GM23248 (cell line): ENCODE data around the gene STPG1. TPM values are rescaled to one million over a fixed set of nuclear protein-coding genes. Genes with fewer than 3 reads are reported as not detected.

Experiments
- DNase-seq: peaks from one replicate; pipeline ENCODE4 v3.0.0-alpha.2; 2015
- H2AFZ ChIP-seq: fragments of 200-600 bp; sonication (generic); 2 replicates; pipeline ENCODE4 v1.6.1; 2016; ENCODE audit warnings: antibody characterized with exemption
- H3F3A ChIP-seq: fragments of 200-600 bp; sonication (generic); 2 replicates; pipeline ENCODE4 v1.6.1; 2016; ENCODE audit warnings: mild to moderate bottlenecking, antibody characterized with exemption, mixed run types; ENCODE audit not compliant: insufficient read depth
- H3K27ac ChIP-seq: fragments of 200-600 bp; sonication (generic); 2 replicates; pipeline ENCODE4 v1.5.1; 2016; ENCODE audit warnings: mild to moderate bottlenecking
- H3K27me3 ChIP-seq: fragments of 200-600 bp; sonication (generic); replicated peaks from 2 replicates; pipeline ENCODE4 v1.6.1; 2016; ENCODE audit warnings: mild to moderate bottlenecking; ENCODE audit not compliant: insufficient read depth
- H3K36me3 ChIP-seq: fragments of 200-600 bp; sonication (generic); 2 replicates; pipeline ENCODE4 v1.6.1; 2016; ENCODE audit warnings: low read depth, mild to moderate bottlenecking
- H3K4me1 ChIP-seq: fragments of 200-600 bp; sonication (generic); 2 replicates; pipeline ENCODE4 v1.6.1; 2016; ENCODE audit warnings: mild to moderate bottlenecking; ENCODE audit not compliant: insufficient read depth
- H3K4me2 ChIP-seq: fragments of 200-600 bp; sonication (generic); one replicate; pipeline ENCODE4 v1.6.1; 2016; ENCODE audit warnings: mild to moderate bottlenecking; ENCODE audit not compliant: unreplicated experiment
- H3K4me3 ChIP-seq: fragments of 200-600 bp; sonication (generic); 2 replicates; pipeline ENCODE4 v1.5.1; 2016; ENCODE audit warnings: mild to moderate bottlenecking
- H3K79me2 ChIP-seq: fragments of 200-600 bp; sonication (generic); 2 replicates; pipeline ENCODE4 v1.6.1; 2016; ENCODE audit warnings: mild to moderate bottlenecking; ENCODE audit not compliant: insufficient read depth
- H3K9ac ChIP-seq: fragments of 200-600 bp; sonication (generic); 2 replicates; pipeline ENCODE4 v1.6.1; 2016; ENCODE audit warnings: mild to moderate bottlenecking
- H3K9me2 ChIP-seq: fragments of 200-600 bp; sonication (generic); 2 replicates; pipeline ENCODE4 v1.6.1; 2016; ENCODE audit warnings: mixed run types, mild to moderate bottlenecking, moderate library complexity; ENCODE audit not compliant: insufficient read depth
- H3K9me3 ChIP-seq: fragments of 200-600 bp; sonication (generic); one replicate; pipeline ENCODE4 v1.6.1; 2017; ENCODE audit warnings: low read depth
- H4K20me1 ChIP-seq: fragments of 200-600 bp; sonication (generic); 2 replicates; pipeline ENCODE4 v1.6.0; 2016; ENCODE audit not compliant: insufficient read depth
- EZH2 ChIP-seq: fragments of 200-600 bp; sonication (generic); IDR thresholded peaks from 2 replicates; pipeline ENCODE4 v1.6.1; 2018; ENCODE audit warnings: antibody characterized with exemption, mild to moderate bottlenecking; ENCODE audit not compliant: insufficient read depth, poor library complexity, severe bottlenecking
- EZH2phosphoT487 ChIP-seq: fragments of 200-600 bp; sonication (generic); IDR thresholded peaks from 2 replicates; pipeline ENCODE4 v1.6.1; 2018; ENCODE audit warnings: antibody characterized with exemption, moderate library complexity, mild to moderate bottlenecking, low read depth; ENCODE audit not compliant: insufficient read depth
- WGBS, 2 experiments: methylation state at CpG; one replicate each; pipeline ENCODE4 v1.1.6; 2015 to 2017; ENCODE audit warnings: low lambda C conversion rate in 2 of 2, low coverage in 1 of 2; ENCODE audit errors: missing lambda C conversion rate in 2 of 2; 5-methylcytosine and 5-hydroxymethylcytosine counted together
- in situ Hi-C: fragments of 300-500 bp; cut with MboI; formaldehyde crosslinking; loops from 2 replicates; pipeline ENCODE4 v1.15.0; 2020
- polyA plus RNA-seq: library from polyadenylated mRNA; unstranded; fragments of >200 nt; fragmentation: Nextera tagmentation; extraction: Ambion mirVana; gene quantifications from 2 replicates; pipeline ENCODE4 v1.2.1, GENCODE V29; 2016
- total RNA-seq: library from RNA; depleted of rRNA; stranded (reverse); fragments of >200 nt; shearing (Covaris generic); gene quantifications from 2 replicates; pipeline ENCODE4 v1.2.3, GENCODE V29; 2014

The STPG1 gene
- total and polyA plus RNA-seq, 2 experiments from 2014 or later: 7.9 to 9.2 TPM

DNA sequence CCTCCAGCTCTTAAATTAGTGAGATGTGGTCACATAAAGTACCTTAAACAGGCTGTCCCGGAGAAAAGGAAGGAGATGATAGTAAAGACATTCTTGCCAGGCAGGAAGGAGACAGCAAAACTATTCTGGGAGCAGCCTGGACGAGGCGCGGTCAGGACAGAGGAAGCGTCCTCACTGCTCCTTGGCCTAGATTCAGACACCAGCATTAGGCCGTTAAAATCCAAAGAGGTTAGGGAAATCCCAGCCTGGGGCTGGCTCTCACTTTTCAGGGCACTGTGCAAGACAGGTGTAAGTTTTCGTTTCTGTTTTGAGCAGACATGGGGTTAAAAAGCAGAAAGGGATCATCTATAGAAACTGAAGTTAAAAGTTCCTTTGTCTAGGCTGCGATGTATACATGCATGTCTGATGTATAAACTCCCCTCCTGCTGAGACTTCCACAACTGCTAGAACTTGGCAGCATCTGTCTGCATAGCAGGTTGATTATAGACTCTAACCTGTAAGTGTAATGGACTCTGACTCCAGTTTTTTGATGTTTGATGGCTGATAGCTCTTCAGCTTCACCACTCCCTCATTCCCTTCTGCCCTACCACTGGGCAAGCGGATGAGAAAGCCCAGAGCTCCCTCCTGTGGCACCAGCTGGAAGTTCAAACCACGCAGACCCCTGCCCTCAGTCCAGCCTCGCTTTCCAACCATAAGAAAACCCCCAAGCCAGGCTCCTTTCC, 21.5 kb downstream of the STPG1 start:
- H2AFZ ChIP-seq: peak overlapping the region; percentile 70
- H4K20me1 ChIP-seq: no peaks in the 10 kb centered on the region
- H3K9me3 ChIP-seq: no peaks in the 10 kb centered on the region
- H3K9me2 ChIP-seq: no peaks in the 10 kb centered on the region
- 0 out of 2 replicates have a peak, but pooled peaks cover 5% of the 10 kb centered on the region for H3K79me2 ChIP-seq
- H3K9ac ChIP-seq: peak overlapping the region; percentile 69
- H3K4me2 ChIP-seq: peak overlapping the region; percentile 68
- peaks cover 29% of the 10 kb centered on the region for H3F3A ChIP-seq
- no peaks in the 10 kb centered on the region for H3K36me3 ChIP-seq
- in situ Hi-C loops: loop anchor here (5.0 kb wide), 1 partner anchor 190 kb away; no protein-coding TSS in a partner anchor
- H3K4me1 ChIP-seq: peaks cover 39% of the 10 kb centered on the region
- no peak for TF ChIP-seq EZH2phosphoT487
- no peak for TF ChIP-seq EZH2
- 20 to 25% methylated on average over 11 of the region's 11 CpGs for WGBS, 2 experiments
- H3K4me3 ChIP-seq: peak overlapping the region; percentile 58
- peak overlapping the region; percentile 54 for H3K27ac ChIP-seq
- peak; percentile 74 for DNase-seq
- H3K27me3 ChIP-seq: no peaks in the 10 kb centered on the region

GRCh38 chr1:24390924-24391782, 22.4 kb downstream of the STPG1 start:
- Histone ChIP-seq H3K27ac (peak overlapping the region; percentile 54), H2AFZ (peak overlapping the region; percentile 70), H3K9me3 (no peaks in the 10 kb centered on the region), H3K4me3 (peak overlapping the region; percentile 58), H3K4me2 (peak overlapping the region; percentile 68), H3F3A (peaks cover 34% of the 10 kb centered on the region), H3K9ac (peak overlapping the region; percentile 69), H3K9me2 (no peaks in the 10 kb centered on the region), H3K4me1 (peaks cover 44% of the 10 kb centered on the region), H3K36me3 (no peaks in the 10 kb centered on the region), H3K27me3 (no peaks in the 10 kb centered on the region), H3K79me2 (no peaks in the 10 kb centered on the region), H4K20me1 (no peaks in the 10 kb centered on the region)
- peak; percentile 94 for DNase-seq
- WGBS, 2 experiments: 2% methylated on average over 12 of the region's 12 CpGs
- in situ Hi-C loops: loop anchor here (5.0 kb wide), 1 partner anchor 189 kb away; no protein-coding TSS in a partner anchor
- TF ChIP-seq EZH2 (no peak), EZH2phosphoT487 (no peak)

DNA sequence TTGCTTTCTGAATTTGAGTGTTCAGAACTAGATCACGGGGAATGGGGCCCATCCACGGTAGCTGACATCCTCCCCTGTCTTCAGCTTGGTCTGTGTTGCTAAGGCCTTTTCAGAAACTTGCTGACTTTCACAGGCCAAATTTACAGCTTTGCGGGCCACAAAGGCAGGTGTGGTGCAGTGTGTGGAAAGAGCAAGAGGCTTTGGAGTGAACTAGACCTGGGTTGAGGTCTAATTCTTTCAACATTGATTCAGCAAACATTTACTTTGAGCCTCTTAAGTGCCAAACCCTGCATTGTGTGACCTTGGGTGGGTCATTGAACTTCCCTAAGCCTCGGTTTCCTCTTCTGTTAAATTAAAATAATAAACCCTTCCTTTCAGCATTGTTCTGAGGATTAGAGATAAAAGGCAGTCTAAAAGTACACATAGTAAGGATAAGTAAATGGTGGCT, 24.3 kb downstream of the STPG1 start:
- in situ Hi-C loops: no loop called here
- no peak overlapping the region for H3K9ac ChIP-seq
- no peaks in the 10 kb centered on the region for H3K79me2 ChIP-seq
- no peak overlapping the region for H3K27ac ChIP-seq
- DNase-seq: no peak
- H3K27me3 ChIP-seq: no peaks in the 10 kb centered on the region
- 90% methylated on average over 4 of the region's 4 CpGs for WGBS, 2 experiments
- no peaks in the 10 kb centered on the region for H3K36me3 ChIP-seq
- H3K9me3 ChIP-seq: no peaks in the 10 kb centered on the region
- TF ChIP-seq EZH2phosphoT487 (no peak), EZH2 (no peak)
- H3K4me2 ChIP-seq: no peak overlapping the region
- no peak overlapping the region for H3K4me3 ChIP-seq
- no peaks in the 10 kb centered on the region for H4K20me1 ChIP-seq
- H3F3A ChIP-seq: peaks cover 43% of the 10 kb centered on the region
- peaks cover 54% of the 10 kb centered on the region for H3K4me1 ChIP-seq
- no peaks in the 10 kb centered on the region for H3K9me2 ChIP-seq
- H2AFZ ChIP-seq: no peak overlapping the region

GRCh38 chr1:24388331-24388885, 25.2 kb downstream of the STPG1 start:
- in situ Hi-C loops: no loop called here
- peak; percentile 70 for DNase-seq
- Histone ChIP-seq H3K9me3 (no peaks in the 10 kb centered on the region), H3K27me3 (no peaks in the 10 kb centered on the region), H3F3A (peaks cover 44% of the 10 kb centered on the region), H3K27ac (no peak overlapping the region), H4K20me1 (no peaks in the 10 kb centered on the region), H3K4me1 (peaks cover 50% of the 10 kb centered on the region), H3K4me3 (no peak overlapping the region), H3K4me2 (peak overlapping the region; percentile 19), H3K9ac (no peak overlapping the region), H3K79me2 (no peaks in the 10 kb centered on the region), H3K36me3 (no peaks in the 10 kb centered on the region), H3K9me2 (no peaks in the 10 kb centered on the region), H2AFZ (no peak overlapping the region)
- WGBS, 2 experiments: 38 to 41% methylated on average over 8 of the region's 8 CpGs
- no peak for TF ChIP-seq EZH2
- TF ChIP-seq EZH2phosphoT487: no peak
